ACC112 (cell line): ENCODE measurements around the gene VPS51.

ENCODE experiments used
- H2AFZ ChIP-seq: fragments of 200-600 bp; sonication (generic); one replicate; pipeline ENCODE4 v1.6.0; 2017; ENCODE audit warnings: antibody characterized with exemption, low read length; ENCODE audit not compliant: unreplicated experiment
- H3K27ac ChIP-seq: fragments of 200-600 bp; sonication (generic); 2 replicates; pipeline ENCODE4 v1.5.1; 2014; ENCODE audit warnings: low read depth, mild to moderate bottlenecking, antibody characterized with exemption, low read length, moderate library complexity
- H3K27me3 ChIP-seq: fragments of 200-600 bp; sonication (generic); 2 replicates; pipeline ENCODE4 v1.6.1; 2014; ENCODE audit warnings: mild to moderate bottlenecking, antibody characterized with exemption, low read length, moderate library complexity, mixed read lengths; ENCODE audit not compliant: insufficient read depth
- H3K36me3 ChIP-seq: fragments of 200-600 bp; sonication (generic); 2 replicates; pipeline ENCODE4 v1.6.1; 2016; ENCODE audit warnings: mild to moderate bottlenecking, antibody characterized with exemption, low read length, moderate library complexity, mixed read lengths; ENCODE audit not compliant: insufficient read depth
- H3K4me1 ChIP-seq: fragments of 200-600 bp; sonication (generic); one replicate; pipeline ENCODE4 v1.6.1; 2016; ENCODE audit warnings: low read length, mixed read lengths; ENCODE audit not compliant: insufficient read depth, unreplicated experiment, control insufficient read depth
- H3K4me3 ChIP-seq: fragments of 200-600 bp; sonication (generic); 2 replicates; pipeline ENCODE4 v1.5.1; 2014; ENCODE audit warnings: mild to moderate bottlenecking, low read depth, low read length
- H3K79me2 ChIP-seq: fragments of 200-600 bp; sonication (generic); one replicate; pipeline ENCODE4 v1.6.0; 2016; ENCODE audit warnings: low read length; ENCODE audit not compliant: control insufficient read depth, unreplicated experiment, insufficient read depth

The VPS51 gene

GRCh38 chr11:65159012-65159411 is 63.0 kb downstream of the VPS51 start:
- Histone ChIP-seq H3K4me1 (no peaks in the 10 kb centered on the region), H3K4me3 (no peak overlapping the region), H2AFZ (no peak overlapping the region), H3K27ac (no peak overlapping the region), H3K79me2 (no peaks in the 10 kb centered on the region), H3K36me3 (no peaks in the 10 kb centered on the region), H3K27me3 (no peaks in the 10 kb centered on the region)

- Histone ChIP-seq H3K27ac (no peak overlapping the region), H3K79me2 (no peaks in the 10 kb centered on the region), H3K4me3 (no peak overlapping the region), H3K27me3 (no peaks in the 10 kb centered on the region), H2AFZ (no peak overlapping the region), H3K4me1 (peaks cover 3% of the 10 kb centered on the region), H3K36me3 (no peaks in the 10 kb centered on the region)
These were observed 64.6 kb downstream of the VPS51 start for GRCh38 chr11:65160643-65161042.
